PC-3 (cell line): ENCODE results near the gene TREX2. TPM values are rescaled to one million over a fixed set of nuclear protein-coding genes. Genes with fewer than 3 reads are reported as not detected.

ENCODE experiments used
- ATAC-seq: fragments of 200-7000 bp; cut with Tn5 transposase; 2 replicates; pipeline ENCODE4 v1.9.1; 2020; ENCODE audit warnings: mild to moderate bottlenecking, moderate library complexity
- BruUV-seq: library from RNA; stranded (reverse); fragments of 400-500 nt; replicated peaks from 2 replicates; lab custom pipeline; 2021; lab: Mats Ljungman, UMichigan
- CTCF ChIA-PET: fragments of 300-600 bp; sonication (Branson Sonifier 250); formaldehyde crosslinking; loops from one replicate; lab custom pipeline; 2022; ENCODE audit warnings: antibody characterized with exemption; lab: Charles Lee
- POLR2A ChIA-PET: fragments of 300-600 bp; sonication (Branson Sonifier 250); formaldehyde crosslinking; loops from one replicate; lab custom pipeline; 2022; ENCODE audit warnings: antibody characterized with exemption; ENCODE audit not compliant: unreplicated experiment; lab: Charles Lee
- DNase-seq: peaks from one replicate; pipeline ENCODE4 v3.0.0-alpha.2; 2015
- H2AFZ ChIP-seq: fragments of 300-600 bp; sonication (generic); 2 replicates; pipeline ENCODE4 v1.6.0; 2016; ENCODE audit warnings: antibody characterized with exemption, low read length
- H3F3A ChIP-seq: fragments of 300-600 bp; sonication (generic); one replicate; pipeline ENCODE4 v1.6.0; 2017; ENCODE audit warnings: antibody characterized with exemption, low read length, control low read depth, mild to moderate bottlenecking; ENCODE audit not compliant: unreplicated experiment
- H3K27ac ChIP-seq: fragments of 300-600 bp; sonication (generic); 2 replicates; pipeline ENCODE4 v1.5.1; 2016; ENCODE audit warnings: mild to moderate bottlenecking, low read length
- H3K27me3 ChIP-seq: fragments of 300-600 bp; sonication (generic); 2 replicates; pipeline ENCODE4 v1.6.1; 2016; ENCODE audit warnings: low read length, mixed read lengths
- H3K36me3 ChIP-seq: fragments of 300-600 bp; sonication (generic); 2 replicates; pipeline ENCODE4 v1.6.1; 2016; ENCODE audit warnings: low read depth, mixed run types, low read length, mixed read lengths
- H3K4me1 ChIP-seq: fragments of 300-600 bp; sonication (generic); 2 replicates; pipeline ENCODE4 v1.5.1; 2016; ENCODE audit warnings: low read length; ENCODE audit not compliant: insufficient read depth
- H3K4me2 ChIP-seq: fragments of 300-600 bp; sonication (generic); 2 replicates; pipeline ENCODE4 v1.6.0; 2016; ENCODE audit warnings: low read length
- H3K4me3 ChIP-seq: fragments of 300-600 bp; sonication (generic); 2 replicates; pipeline ENCODE4 v1.5.1; 2016; ENCODE audit warnings: mild to moderate bottlenecking, low read length, mixed read lengths
- H3K79me2 ChIP-seq: fragments of 300-600 bp; sonication (generic); 2 replicates; pipeline ENCODE4 v1.6.1; 2017; ENCODE audit warnings: low read length, mixed read lengths
- H3K9ac ChIP-seq: fragments of 300-600 bp; sonication (generic); 2 replicates; pipeline ENCODE4 v1.6.0; 2016; ENCODE audit warnings: mild to moderate bottlenecking, low read length
- H3K9me2 ChIP-seq: fragments of 300-600 bp; sonication (generic); replicated peaks from 2 replicates; pipeline ENCODE4 v1.6.1; 2016; ENCODE audit warnings: mixed run types, low read length, mixed read lengths
- H3K9me3 ChIP-seq: fragments of 300-600 bp; sonication (generic); 2 replicates; pipeline ENCODE4 v1.6.1; 2016; ENCODE audit warnings: low read length, mixed read lengths
- H4K20me1 ChIP-seq: fragments of 300-600 bp; sonication (generic); 2 replicates; pipeline ENCODE4 v1.6.1; 2016; ENCODE audit warnings: low read length, mixed read lengths
- EZH2 ChIP-seq: fragments of 300-600 bp; sonication (generic); IDR thresholded peaks from one replicate; pipeline ENCODE4 v1.6.1; 2017; ENCODE audit warnings: antibody characterized with exemption, mild to moderate bottlenecking, low read length; ENCODE audit not compliant: unreplicated experiment
- EZH2phosphoT487 ChIP-seq: fragments of 300-600 bp; sonication (generic); IDR thresholded peaks from 2 replicates; pipeline ENCODE4 v1.6.1; 2018; ENCODE audit warnings: mild to moderate bottlenecking, antibody characterized with exemption, low read length, borderline replicate concordance
- intact Hi-C: fragments of 100-400 bp; cut with micrococcal nuclease; formaldehyde crosslinking; loops from 2 replicates; pipeline ENCODE4 v1.9.0; 2023
- total RNA-seq: library from RNA; depleted of rRNA; stranded (reverse); fragments of >200 nt; gene quantifications from 2 replicates; pipeline ENCODE4 v1.2.3, GENCODE V29; 2014
- TF ChIP-seq, protein P1 (sequence below): fragments of 300-600 bp; sonication (generic); conservative IDR thresholded peaks from 2 replicates; pipeline ENCODE4 v1.5.1; 2017; ENCODE audit warnings: antibody characterized with exemption, low read depth, mild to moderate bottlenecking, low read length

Gene TREX2
- total RNA-seq, 1 experiment from 2014 or later: 1.4 TPM

DNA sequence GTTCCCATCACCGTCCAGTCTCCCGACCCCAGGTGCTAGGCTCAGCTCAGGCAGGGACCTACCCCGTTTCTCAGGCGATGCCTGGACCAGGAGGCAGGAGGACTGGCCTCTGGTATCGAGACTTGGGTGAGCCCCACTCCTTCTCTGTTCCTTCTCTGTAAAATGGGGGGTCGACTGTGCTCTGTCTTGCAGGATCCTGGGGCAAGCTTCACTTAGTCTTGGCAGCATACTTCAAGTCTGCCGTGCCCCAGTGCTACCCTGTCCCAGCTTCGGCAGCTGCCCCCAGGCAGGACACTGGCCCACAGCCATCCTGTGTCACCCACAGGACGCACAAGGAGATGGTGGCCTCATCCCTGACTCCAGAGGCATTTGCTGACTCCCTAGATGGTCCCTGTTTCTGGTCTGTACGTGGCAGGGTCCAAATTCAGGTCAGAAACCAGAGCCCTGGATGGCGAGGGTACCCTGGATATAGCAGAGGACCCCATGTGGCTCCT, 31.6 kb upstream of the TREX2 start:
- no TSS peak for BruUV-seq
- no peak overlapping the region for H3K27ac ChIP-seq
- no peaks in the 10 kb centered on the region for H3K27me3 ChIP-seq
- H3K9me3 ChIP-seq: no peaks in the 10 kb centered on the region
- H3K9me2 ChIP-seq: no peaks in the 10 kb centered on the region
- no peak overlapping the region for H3K9ac ChIP-seq
- CTCF ChIA-PET: no interaction called here
- ATAC-seq (no peak), DNase-seq (no peak)
- H3K79me2 ChIP-seq: no peaks in the 10 kb centered on the region
- H3F3A ChIP-seq: no peaks in the 10 kb centered on the region
- H3K4me3 ChIP-seq: no peak overlapping the region
- POLR2A ChIA-PET: no interaction called here
- H3K4me1 ChIP-seq: no peaks in the 10 kb centered on the region; the same call in 1 of the 2 replicates
- no peaks in the 10 kb centered on the region for H3K36me3 ChIP-seq
- TF ChIP-seq, protein P1, sequence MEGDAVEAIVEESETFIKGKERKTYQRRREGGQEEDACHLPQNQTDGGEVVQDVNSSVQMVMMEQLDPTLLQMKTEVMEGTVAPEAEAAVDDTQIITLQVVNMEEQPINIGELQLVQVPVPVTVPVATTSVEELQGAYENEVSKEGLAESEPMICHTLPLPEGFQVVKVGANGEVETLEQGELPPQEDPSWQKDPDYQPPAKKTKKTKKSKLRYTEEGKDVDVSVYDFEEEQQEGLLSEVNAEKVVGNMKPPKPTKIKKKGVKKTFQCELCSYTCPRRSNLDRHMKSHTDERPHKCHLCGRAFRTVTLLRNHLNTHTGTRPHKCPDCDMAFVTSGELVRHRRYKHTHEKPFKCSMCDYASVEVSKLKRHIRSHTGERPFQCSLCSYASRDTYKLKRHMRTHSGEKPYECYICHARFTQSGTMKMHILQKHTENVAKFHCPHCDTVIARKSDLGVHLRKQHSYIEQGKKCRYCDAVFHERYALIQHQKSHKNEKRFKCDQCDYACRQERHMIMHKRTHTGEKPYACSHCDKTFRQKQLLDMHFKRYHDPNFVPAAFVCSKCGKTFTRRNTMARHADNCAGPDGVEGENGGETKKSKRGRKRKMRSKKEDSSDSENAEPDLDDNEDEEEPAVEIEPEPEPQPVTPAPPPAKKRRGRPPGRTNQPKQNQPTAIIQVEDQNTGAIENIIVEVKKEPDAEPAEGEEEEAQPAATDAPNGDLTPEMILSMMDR: no peak
- TF ChIP-seq EZH2 (no peak), EZH2phosphoT487 (no peak)
- no peaks in the 10 kb centered on the region for H4K20me1 ChIP-seq
- intact Hi-C loops: no loop called here
- no peak overlapping the region for H3K4me2 ChIP-seq
- no peak overlapping the region for H2AFZ ChIP-seq

- CTCF ChIA-PET: no interaction called here
- no peak for ATAC-seq
These were observed 31.0 kb upstream of the TREX2 start for GRCh38 chrX:153476666-153477363.

More at GRCh38 chrX:153476666-153477363, 31.0 kb upstream of the TREX2 start:
- intact Hi-C loops: no loop called here
- no TSS peak for BruUV-seq
- POLR2A ChIA-PET: no interaction called here
- Histone ChIP-seq H3K9ac (no peak overlapping the region), H3K27me3 (no peaks in the 10 kb centered on the region), H2AFZ (no peak overlapping the region), H3K36me3 (no peaks in the 10 kb centered on the region), H4K20me1 (no peaks in the 10 kb centered on the region), H3K27ac (no peak overlapping the region), H3K4me3 (no peak overlapping the region), H3F3A (no peaks in the 10 kb centered on the region), H3K4me1 (no peaks in the 10 kb centered on the region; the same call in 1 of the 2 replicates), H3K9me3 (no peaks in the 10 kb centered on the region), H3K4me2 (no peak overlapping the region), H3K79me2 (no peaks in the 10 kb centered on the region), H3K9me2 (no peaks in the 10 kb centered on the region)
- no peak for TF ChIP-seq EZH2phosphoT487
- no peak for TF ChIP-seq EZH2
- TF ChIP-seq, protein P1: no peak
- no peak for DNase-seq
